HCT116 (cell line): ENCODE data around the gene ZNF341. TPM values are rescaled to one million over a fixed set of nuclear protein-coding genes. Genes with fewer than 3 reads are reported as not detected.
A peak's percentile ranks its signal among the peaks of the same experiment; 100 is the strongest.

Source experiments
- ATAC-seq: fragments of 200-7000 bp; cut with Tn5 transposase; 2 replicates; pipeline ENCODE4 v1.9.1; 2020; ENCODE audit warnings: mild to moderate bottlenecking, moderate library complexity
- BruUV-seq: library from RNA; stranded (reverse); fragments of 400-500 nt; replicated peaks from 2 replicates; lab custom pipeline; 2021; lab: Mats Ljungman, UMichigan
- CTCF ChIA-PET: fragments of 300-600 bp; sonication (Branson Sonifier 250); formaldehyde crosslinking; loops from one replicate; lab custom pipeline; 2021; ENCODE audit warnings: antibody characterized with exemption; lab: Charles Lee
- POLR2A ChIA-PET: fragments of 300-600, 350-600 bp; sonication (Branson Sonifier 250); formaldehyde crosslinking; loops from one replicate; lab custom pipeline; 2021; ENCODE audit warnings: antibody characterized with exemption; lab: Charles Lee
- RAD21 ChIA-PET, 2 experiments: fragments of 300-600 bp; sonication (Branson Sonifier 250); formaldehyde crosslinking; loops; one replicate each; lab custom pipeline; 2023; ENCODE audit warnings: low total read pairs in 2 of 2; ENCODE audit not compliant: uncharacterized antibody in 2 of 2, unreplicated experiment in 2 of 2, low non-redundant PET in 1 of 2; lab: Charles Lee
- DNase-seq: peaks from one replicate; pipeline ENCODE4 v3.0.0-alpha.2; 2010; ENCODE audit warnings: low read depth, low spot score
- H2AFZ ChIP-seq: fragments of 200-600 bp; shearing (Covaris generic), sonication (generic); 2 replicates; pipeline ENCODE4 v1.6.1; 2017; ENCODE audit warnings: low read depth, mixed run types, mixed read lengths, antibody characterized with exemption, low read length; ENCODE audit not compliant: poor library complexity, severe bottlenecking
- H3K27ac ChIP-seq: 2 replicates; pipeline ENCODE4 v1.5.1; 2012; ENCODE audit warnings: low read depth, low read length
- H3K27me3 ChIP-seq: fragments of 200-600 bp; sonication (generic); 2 replicates; pipeline ENCODE4 v1.6.1; 2016; ENCODE audit warnings: mixed run types, low read length, mixed read lengths; ENCODE audit not compliant: insufficient read depth
- H3K36me3 ChIP-seq, 2 experiments: fragments of 200-500 bp in 1 of 2; fragments of 200-600 bp in 1 of 2; sonication (Bioruptor generic) in 1 of 2; sonication (generic) in 1 of 2; 2 replicates each; pipeline versions ENCODE4 v1.5.1 to v1.6.1; 2014 to 2016; ENCODE audit warnings: low read length in 2 of 2, inconsistent platforms in 1 of 2, mixed read lengths in 1 of 2, mixed run types in 1 of 2; ENCODE audit not compliant: insufficient read depth in 2 of 2, control insufficient read depth in 1 of 2
- H3K4me1 ChIP-seq, 2 experiments: fragments of 200-600 bp in 1 of 2; sonication (generic) in 1 of 2; 2 replicates each; pipeline versions ENCODE4 v1.5.1 to v1.6.1; 2012 to 2017; ENCODE audit warnings: low read length in 2 of 2, inconsistent platforms in 1 of 2, mild to moderate bottlenecking in 1 of 2, mixed read lengths in 1 of 2, mixed run types in 1 of 2, moderate library complexity in 1 of 2; ENCODE audit not compliant: insufficient read depth in 2 of 2, control insufficient read depth in 1 of 2
- H3K4me2 ChIP-seq: fragments of 200-600 bp; sonication (generic); 2 replicates; pipeline ENCODE4 v1.6.1; 2017; ENCODE audit warnings: mixed run types, low read length, mixed read lengths
- H3K4me3 ChIP-seq, 2 experiments: fragments of 200-600 bp in 1 of 2; sonication (generic) in 1 of 2; replicated peaks in 1 of 2; 2 replicates each; pipeline ENCODE4 v1.5.1; 2011 to 2016; ENCODE audit warnings: low read length in 2 of 2, control low read depth in 1 of 2, low read depth in 1 of 2, mild to moderate bottlenecking in 1 of 2, mixed read lengths in 1 of 2, mixed run types in 1 of 2
- H3K79me2 ChIP-seq: fragments of 200-600 bp; sonication (generic); 2 replicates; pipeline ENCODE4 v1.6.1; 2017; ENCODE audit warnings: mild to moderate bottlenecking, mixed run types, low read length, moderate library complexity, mixed read lengths; ENCODE audit not compliant: insufficient read depth
- H3K9ac ChIP-seq: fragments of 200-600 bp; sonication (generic); 2 replicates; pipeline ENCODE4 v1.6.1; 2016; ENCODE audit warnings: low read length, mixed read lengths
- H3K9me2 ChIP-seq: fragments of 200-600 bp; sonication (generic), shearing (Covaris generic); 2 replicates; pipeline ENCODE4 v1.6.1; 2017; ENCODE audit warnings: mixed run types, mild to moderate bottlenecking, moderate library complexity; ENCODE audit not compliant: insufficient read depth
- H3K9me3 ChIP-seq, 2 experiments: fragments of 200-500 bp in 1 of 2; fragments of 200-600 bp in 1 of 2; sonication (Bioruptor generic) in 1 of 2; sonication (generic) in 1 of 2; 2 replicates each; pipeline ENCODE4 v1.6.1; 2014 to 2017; ENCODE audit warnings: low read length in 2 of 2, mixed read lengths in 2 of 2, inconsistent platforms in 1 of 2, low read depth in 1 of 2, mild to moderate bottlenecking in 1 of 2, mixed run types in 1 of 2, moderate library complexity in 1 of 2; ENCODE audit not compliant: control insufficient read depth in 1 of 2, insufficient read depth in 1 of 2
- H4K20me1 ChIP-seq: fragments of 200-600 bp; sonication (generic), shearing (Covaris generic); 2 replicates; pipeline ENCODE4 v1.6.1; 2017; ENCODE audit warnings: mixed run types, mild to moderate bottlenecking, moderate library complexity; ENCODE audit not compliant: insufficient read depth
- ATF3 ChIP-seq: IDR thresholded peaks from 2 replicates; pipeline ENCODE4 v1.6.1; 2012
- CBX3 ChIP-seq: IDR thresholded peaks from 2 replicates; pipeline ENCODE4 v1.6.1; 2012; ENCODE audit warnings: low read depth
- CEBPB ChIP-seq: IDR thresholded peaks from 2 replicates; pipeline ENCODE4 v1.6.1; 2012; ENCODE audit warnings: low read depth
- CTCF ChIP-seq, 3 experiments: fragments of 200-600 bp in 1 of 3; sonication (generic) in 1 of 3; IDR thresholded peaks in 2 of 3; conservative IDR thresholded peaks in 1 of 3; 2 replicates each; pipeline ENCODE4 v1.5.1; 2012 to 2017; ENCODE audit warnings: low read depth in 2 of 3, low read length in 2 of 3, antibody characterized with exemption in 1 of 3, borderline replicate concordance in 1 of 3, control low read depth in 1 of 3, mild to moderate bottlenecking in 1 of 3, mixed read lengths in 1 of 3, mixed run types in 1 of 3, moderate library complexity in 1 of 3; ENCODE audit not compliant: insufficient read depth in 1 of 3
- EGR1 ChIP-seq: IDR thresholded peaks from 2 replicates; pipeline ENCODE4 v1.6.1; 2012; ENCODE audit warnings: low read depth
- ELF1 ChIP-seq: IDR thresholded peaks from 2 replicates; pipeline ENCODE4 v1.6.1; 2012; ENCODE audit warnings: low read depth, borderline replicate concordance
- EZH2 ChIP-seq: fragments of 200-600 bp; sonication (generic); IDR thresholded peaks from 2 replicates; pipeline ENCODE4 v1.6.1; 2017; ENCODE audit warnings: antibody characterized with exemption, mixed run types
- EZH2phosphoT487 ChIP-seq: fragments of 200-600 bp; IDR thresholded peaks from 2 replicates; pipeline ENCODE4 v1.6.1; 2018; ENCODE audit warnings: antibody characterized with exemption, borderline replicate concordance
- FOSL1 ChIP-seq: IDR thresholded peaks from 2 replicates; pipeline ENCODE4 v1.6.1; 2012; ENCODE audit warnings: low read depth
- JUND ChIP-seq: IDR thresholded peaks from 2 replicates; pipeline ENCODE4 v1.6.1; 2012
- MAX ChIP-seq: IDR thresholded peaks from 2 replicates; pipeline ENCODE4 v1.6.1; 2012
- POLR2A ChIP-seq: IDR thresholded peaks from 2 replicates; pipeline ENCODE4 v1.7.0; 2011; ENCODE audit warnings: borderline replicate concordance; ENCODE audit not compliant: insufficient read depth, insufficient read length; ENCODE audit errors: extremely low read depth
- POLR2AphosphoS5 ChIP-seq: IDR thresholded peaks from 2 replicates; pipeline ENCODE4 v1.6.1; 2011; ENCODE audit warnings: mild to moderate bottlenecking, low read depth, low read length, moderate library complexity
- RAD21 ChIP-seq: IDR thresholded peaks from 2 replicates; pipeline ENCODE4 v1.6.1; 2012; ENCODE audit warnings: low read depth, mild to moderate bottlenecking
- SIN3A ChIP-seq: IDR thresholded peaks from 2 replicates; pipeline ENCODE4 v1.6.1; 2012; ENCODE audit warnings: low read depth
- SRF ChIP-seq: IDR thresholded peaks from 2 replicates; pipeline ENCODE4 v1.6.1; 2012; ENCODE audit warnings: low read depth
- TCF7L2 ChIP-seq: IDR thresholded peaks from 2 replicates; pipeline ENCODE4 v1.7.0; 2011; ENCODE audit warnings: borderline replicate concordance, inconsistent platforms; ENCODE audit not compliant: insufficient read depth, insufficient read length; ENCODE audit errors: extremely low read depth
- YY1 ChIP-seq: IDR thresholded peaks from 2 replicates; pipeline ENCODE4 v1.6.1; 2011; ENCODE audit warnings: low read length, low read depth, moderate library complexity, mild to moderate bottlenecking; ENCODE audit not compliant: insufficient replicate concordance; ENCODE audit errors: extremely low read depth
- ZFX ChIP-seq: fragments of 450-650 bp; IDR thresholded peaks from 2 replicates; pipeline ENCODE4 v1.6.1; 2017
- ZNF274 ChIP-seq: fragments of 200-500 bp; sonication (Bioruptor generic); IDR thresholded peaks from 2 replicates; pipeline ENCODE4 v1.6.1; 2014; ENCODE audit warnings: mild to moderate bottlenecking, low read depth, low read length, inconsistent platforms
- intact Hi-C: fragments of 100-400 bp; cut with micrococcal nuclease; formaldehyde crosslinking; loops from 2 replicates; pipeline ENCODE4 v1.10.0; 2022
- total RNA-seq: library from RNA; stranded (reverse); gene quantifications from one replicate; pipeline ENCODE4 v1.2.1, GENCODE V29; 2021; ENCODE audit not compliant: unreplicated experiment

The ZNF341 gene
- total RNA-seq, 1 experiment from 2014 or later, result 4.9 TPM

- TF ChIP-seq EZH2phosphoT487 (no peak), CEBPB (no peak), SIN3A (no peak), MAX (no peak), RAD21 (no peak), CTCF (IDR thresholded peaks at IDR 0.05 in 2 of 3, conservative IDR thresholded peaks at IDR 0.05 in 1 of 3; ENCODE audit: borderline replicate concordance in 1 of 3, insufficient read depth in 1 of 3, low read depth in 2 of 3, low read length in 2 of 3) (no peak), JUND (no peak), ELF1 (no peak), SRF (no peak), ATF3 (no peak), POLR2AphosphoS5 (no peak), ZFX (no peak), EGR1 (no peak), TCF7L2 (no peak), YY1 (no peak), ZNF274 (no peak), EZH2 (no peak), POLR2A (no peak), FOSL1 (no peak), CBX3 (no peak)
- H3K27ac ChIP-seq, result 0 out of 2 replicates have a peak overlapping the region, but pooled peaks have one; percentile 9
- DNase-seq, result no peak
- H2AFZ ChIP-seq, result no peak overlapping the region
- H3K4me3 ChIP-seq, result no peak overlapping the region
- H3K36me3 ChIP-seq, result 0 out of 4 replicates have a peak, but pooled peaks cover 0 to 5% of the 10 kb centered on the region in 2 experiments
- no peak overlapping the region for H3K9ac ChIP-seq
- no peaks in the 10 kb centered on the region for H3K9me2 ChIP-seq
- peaks cover 4 to 23% of the 10 kb centered on the region in 2 experiments; a peak in 3 of 4 replicates for H3K4me1 ChIP-seq
- no peaks in the 10 kb centered on the region for H3K79me2 ChIP-seq
- no peaks in the 10 kb centered on the region for H4K20me1 ChIP-seq
- no peak for ATAC-seq
- ChIA-PET RAD21 (no interaction called here), CTCF (no interaction called here), POLR2A (no interaction called here)
- no peaks in the 10 kb centered on the region for H3K9me3 ChIP-seq
- intact Hi-C loops, result no loop called here
- H3K27me3 ChIP-seq, result no peaks in the 10 kb centered on the region
- no TSS peak for BruUV-seq
- H3K4me2 ChIP-seq, result no peak overlapping the region
Observed at GRCh38 chr20:33711446-33711738, 20.4 kb upstream of the ZNF341 start.
